HL-60 (cell line): Measurements from ENCODE around the gene TMPRSS7.

Experiments
- CTCF ChIP-seq: IDR thresholded peaks from one replicate; pipeline ENCODE4 v1.5.1; 2011; ENCODE audit warnings: low read length, control low read depth, inconsistent platforms; ENCODE audit not compliant: insufficient read depth
- GABPA ChIP-seq: IDR thresholded peaks from 2 replicates; pipeline ENCODE4 v1.6.1; 2012; ENCODE audit warnings: low read depth
- SPI1 ChIP-seq: IDR thresholded peaks from 2 replicates; pipeline ENCODE4 v1.6.1; 2012; ENCODE audit warnings: low read depth, mild to moderate bottlenecking, borderline replicate concordance

- no peak for TF ChIP-seq CTCF
- TF ChIP-seq GABPA = no peak
- TF ChIP-seq SPI1 = no peak
These were observed 89.0 kb downstream of the TMPRSS7 start for GRCh38 chr3:112123548-112123947.
